ENCODE results near the gene CPT1B.

- TF ChIP-seq POLR2A (IDR thresholded peaks at IDR 0.05; ENCODE audit: low read depth, low read length): no peak
- no peak for TF ChIP-seq TAF1 (IDR thresholded peaks at IDR 0.05; ENCODE audit: low read depth, low read length)
- TF ChIP-seq POLR2AphosphoS5 (IDR thresholded peaks at IDR 0.05; ENCODE audit: low read depth, low read length): no peak
- no peak for TF ChIP-seq SPI1 (IDR thresholded peaks at IDR 0.05; ENCODE audit: low read depth, low read length)
- TF ChIP-seq POU2F2 (IDR thresholded peaks at IDR 0.05; ENCODE audit: low read depth, low read length): no peak
- TF ChIP-seq PAX5 (IDR thresholded peaks at IDR 0.05; ENCODE audit: insufficient read depth, low read length, severe bottlenecking): no peak
Measured at GRCh38 chr22:50608996-50609395, 30.8 kb upstream of the CPT1B start.
